Transverse colon (tissue), 4 donors: Measurements from ENCODE around the gene DLX1. TPM values are rescaled to one million over a fixed set of nuclear protein-coding genes. Genes with fewer than 3 reads are reported as not detected.

ENCODE experiments used
- DNase-seq: peaks from one replicate; pipeline ENCODE4 v3.0.0-alpha.2; 2019
- H3K27ac ChIP-seq, 4 donors: fragments of 200-600 bp; sonication (generic); 2 replicates each; pipeline ENCODE4 v1.5.1; 2016 to 2018; ENCODE audit warnings: inconsistent platforms in 4 of 4
- H3K27me3 ChIP-seq: fragments of 200-600 bp; sonication (generic); 2 replicates; pipeline ENCODE4 v1.5.1; 2017; ENCODE audit warnings: inconsistent platforms
- H3K36me3 ChIP-seq, 4 donors: fragments of 200-600 bp; sonication (generic); 2 replicates each; pipeline ENCODE4 v1.5.1; 2017 to 2019; ENCODE audit warnings: inconsistent platforms in 4 of 4
- H3K4me1 ChIP-seq, 4 donors: fragments of 200-600 bp; sonication (generic); 2 replicates each; pipeline ENCODE4 v1.5.1; 2017 to 2020; ENCODE audit warnings: inconsistent platforms in 4 of 4
- H3K4me3 ChIP-seq, 4 donors: fragments of 200-600 bp; sonication (generic); 1 replicate in 1 of 4; 2 replicates in 3 of 4; pipeline versions ENCODE4 v1.5.1 to v1.6.1; 2017 to 2019; ENCODE audit warnings: inconsistent platforms in 4 of 4
- H3K9me3 ChIP-seq, 2 donors: fragments of 200-600 bp; sonication (generic); 2 replicates each; pipeline ENCODE4 v1.5.1; 2017 to 2019; ENCODE audit warnings: inconsistent platforms in 2 of 2
- CTCF ChIP-seq, 5 experiments: fragments of 200-600 bp in 3 of 5; fragments of 450-650 bp in 2 of 5; sonication (generic) in 3 of 5; IDR thresholded peaks; 1 replicate in 2 of 5; 2 replicates in 3 of 5; pipeline ENCODE4 v1.5.1; 2016 to 2017; ENCODE audit warnings: antibody characterized with exemption in 5 of 5, inconsistent platforms in 3 of 5, mild to moderate bottlenecking in 2 of 5, moderate library complexity in 1 of 5
- EP300 ChIP-seq: sonication (generic); formaldehyde crosslinking; IDR thresholded peaks from one replicate; pipeline ENCODE4 v1.6.1; 2017; ENCODE audit warnings: antibody characterized with exemption, low read depth
- POLR2A ChIP-seq: fragments of 450-650 bp; IDR thresholded peaks from one replicate; pipeline ENCODE4 v1.6.1; 2016; ENCODE audit warnings: antibody characterized with exemption, mild to moderate bottlenecking, moderate library complexity
- POLR2AphosphoS5 ChIP-seq, 3 donors: sonication (generic); formaldehyde crosslinking; IDR thresholded peaks; one replicate each; pipeline ENCODE4 v1.6.1; 2016; ENCODE audit warnings: antibody characterized with exemption in 3 of 3
- WGBS, 2 donors: methylation state at CpG; one replicate each; pipeline ENCODE4 v1.1.5; 2018; ENCODE audit warnings: low coverage in 1 of 2; 5-methylcytosine and 5-hydroxymethylcytosine counted together
- in situ Hi-C, 4 donors: fragments of 200-750 bp; cut with MboI; loops; one replicate each; pipeline versions ENCODE4 v1.15.0 to v1.15.1; 2017; ENCODE audit warnings: low sequenced_read_pairs in 3 of 4, low pct_ligation_motif_present in 1 of 4, low pct_unique_long_range_greater_than_20kb in 1 of 4
- intact Hi-C: fragments of 100-400 bp; cut with DNase I; formaldehyde crosslinking; loops from one replicate; pipeline ENCODE4 v1.15.1; 2023; ENCODE audit warnings: low total_unique reads
- total RNA-seq, 4 donors: library from RNA; depleted of rRNA; stranded (reverse); fragments of >200 nt; gene quantifications; one replicate each; pipeline ENCODE4 v1.1.0, GENCODE V29; 2016

The DLX1 gene
- total RNA-seq, 4 donors from 2014 or later = not detected

- Histone ChIP-seq H3K4me1 (peaks cover 37 to 76% (median 67%) of the 10 kb centered on the region in 4 donors), H3K27ac (no peak overlapping the region), H3K36me3 (no peaks in the 10 kb centered on the region), H3K4me3 (peak overlapping the region in 1 of 4 donors; percentile 5), H3K27me3 (peaks cover 100% of the 10 kb centered on the region), H3K9me3 (no peaks in the 10 kb centered on the region)
- intact Hi-C loops = loop anchor here (5.0 to 10.0 kb wide), 2 partner anchors 396 to 1302 kb away; no protein-coding TSS in a partner anchor
- TF ChIP-seq POLR2AphosphoS5 (IDR thresholded peaks at IDR 0.05) = no peak
- no peak for TF ChIP-seq CTCF (IDR thresholded peaks at IDR 0.05)
- no peak for TF ChIP-seq POLR2A
- TF ChIP-seq EP300 = no peak
- no peak for DNase-seq
- in situ Hi-C loops = loop anchor here (10.0 to 25.0 kb wide), 4 partner anchors 288 to 513 kb away; no protein-coding TSS in a partner anchor
- WGBS, 2 donors = 7% methylated on average over 63 of the region's 72 CpGs; no CpG with 5 or more reads in 1 of the 2 donors
Observed at GRCh38 chr2:172100080-172100934, 15.0 kb downstream of the DLX1 start.

DNA sequence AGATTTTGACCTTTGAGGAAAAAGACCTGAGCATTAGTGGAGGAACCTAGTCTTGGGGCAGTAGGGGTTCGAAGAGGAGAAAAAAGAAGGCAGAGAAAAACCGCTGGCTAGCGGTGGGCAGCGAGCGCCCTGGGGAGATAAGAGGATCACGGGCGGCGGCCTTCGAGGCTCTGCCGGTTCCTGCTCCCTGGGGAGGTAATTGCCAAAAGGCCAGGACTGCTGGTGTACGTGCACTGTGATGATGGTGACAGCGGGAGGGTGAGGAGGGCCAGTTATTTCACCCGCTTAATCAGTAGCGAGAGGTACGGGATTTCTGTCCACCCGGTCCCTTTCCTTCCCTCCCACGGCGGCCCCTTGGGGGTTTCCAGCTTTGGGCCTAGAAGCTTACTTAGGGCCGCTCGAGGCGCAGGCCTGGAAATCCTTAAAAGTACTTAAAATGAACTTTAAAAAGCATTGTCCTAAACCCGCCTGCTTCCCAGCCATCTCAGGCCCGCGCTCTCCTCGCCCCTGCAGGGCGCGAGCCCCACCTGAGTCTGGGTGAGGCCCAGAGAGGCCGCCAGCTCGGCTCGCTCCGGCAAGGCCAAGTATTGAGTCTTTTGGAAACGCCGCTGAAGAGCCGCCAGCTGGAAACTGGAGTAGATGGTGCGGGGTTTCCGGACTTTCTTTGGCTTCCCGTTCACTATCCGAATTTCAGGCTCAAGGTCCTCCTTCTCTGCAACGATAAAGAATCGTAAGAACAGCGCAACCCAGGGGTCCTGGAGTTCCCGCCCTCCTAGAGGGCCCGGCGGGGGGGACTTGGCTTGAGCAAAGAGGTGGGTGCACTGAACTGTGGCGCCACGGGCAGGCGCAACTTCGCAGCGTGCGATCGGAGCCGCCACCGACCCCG lies 15.9 kb downstream of the DLX1 start:
- no peak for DNase-seq
- peaks cover 30 to 72% (median 61%) of the 10 kb centered on the region in 4 donors for H3K4me1 ChIP-seq
- WGBS, 2 donors = 5 to 8% methylated on average over 8 to 54 of the region's 54 CpGs
- no peaks in the 10 kb centered on the region for H3K9me3 ChIP-seq
- peaks cover 100% of the 10 kb centered on the region for H3K27me3 ChIP-seq
- intact Hi-C loops (loop anchor here (5.0 to 10.0 kb wide), 2 partner anchors 396 to 1301 kb away; no protein-coding TSS in a partner anchor), in situ Hi-C loops (loop anchor here (10.0 to 25.0 kb wide), 4 partner anchors 289 to 514 kb away; no protein-coding TSS in a partner anchor)
- H3K4me3 ChIP-seq = peak overlapping the region in 2 of 4 donors; percentile 6 to 63
- H3K36me3 ChIP-seq = no peaks in the 10 kb centered on the region
- no peak overlapping the region for H3K27ac ChIP-seq
- no peak for TF ChIP-seq POLR2AphosphoS5 (IDR thresholded peaks at IDR 0.05)
- no peak for TF ChIP-seq POLR2A
- no peak for TF ChIP-seq CTCF (IDR thresholded peaks at IDR 0.05)
- TF ChIP-seq EP300 = no peak

DNA sequence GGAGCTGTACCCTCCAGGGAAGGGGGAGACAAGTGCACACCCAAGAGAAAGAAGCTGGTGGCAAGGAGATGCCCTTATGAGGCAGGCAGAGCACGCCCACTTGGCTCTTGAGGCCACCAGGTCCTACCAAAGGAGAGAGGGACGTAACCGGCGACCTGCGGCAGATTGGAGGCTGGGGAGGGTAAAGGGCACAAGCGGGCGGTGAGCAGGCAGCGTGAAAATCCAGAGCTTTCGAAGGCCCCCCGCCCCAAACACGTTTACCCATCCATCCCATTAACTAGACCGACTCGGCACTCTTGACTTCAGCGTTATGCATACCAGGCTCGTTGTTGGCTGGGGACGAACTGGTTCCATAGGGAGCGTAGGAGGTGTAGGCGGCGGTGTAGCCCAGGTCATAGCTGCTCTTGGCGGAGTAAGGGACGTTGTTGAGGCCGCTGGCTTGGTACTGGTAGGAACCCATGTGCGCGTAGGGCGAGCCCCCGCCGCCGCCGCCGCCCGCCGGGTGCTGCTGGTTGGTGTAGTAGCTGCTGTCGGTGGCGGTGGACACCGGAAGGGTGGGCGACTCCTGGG lies 16.6 kb downstream of the DLX1 start:
- H3K9me3 ChIP-seq = no peaks in the 10 kb centered on the region
- in situ Hi-C loops = loop anchor here (10.0 to 25.0 kb wide), 4 partner anchors 290 to 515 kb away; no protein-coding TSS in a partner anchor
- H3K27ac ChIP-seq = no peak overlapping the region
- TF ChIP-seq EP300 = no peak
- TF ChIP-seq CTCF (IDR thresholded peaks at IDR 0.05) = no peak
- no peak for TF ChIP-seq POLR2AphosphoS5 (IDR thresholded peaks at IDR 0.05)
- no peak for TF ChIP-seq POLR2A
- 3% methylated on average over 30 of the region's 36 CpGs; no CpG with 5 or more reads in 1 of the 2 donors for WGBS, 2 donors
- DNase-seq = no peak
- peaks cover 100% of the 10 kb centered on the region for H3K27me3 ChIP-seq
- H3K36me3 ChIP-seq = no peaks in the 10 kb centered on the region
- H3K4me1 ChIP-seq = peaks cover 24 to 71% (median 59%) of the 10 kb centered on the region in 4 donors
- H3K4me3 ChIP-seq = peak overlapping the region in 3 of 4 donors; percentile 38 to 63 (median 47)
- intact Hi-C loops = loop anchor here (5.0 to 10.0 kb wide), 2 partner anchors 397 to 1300 kb away; no protein-coding TSS in a partner anchor
